T-helper 1 cell (primary cell): ENCODE measurements around the gene MAD1L1.
A peak's percentile ranks its signal among the peaks of the same experiment; 100 is the strongest.
"Not testable (repeated sequence)": the region's sequence is repeated elsewhere in the genome, so short reads cannot be mapped to it uniquely, and the experiment has no call there.

Experiments
- DNase-seq, 5 donors: peaks; one replicate each; pipeline ENCODE4 v3.0.0-alpha.2; 2012 to 2020

The MAD1L1 gene

GRCh38 chr7:2080477-2080876 is 152.3 kb downstream of the MAD1L1 start:
- no peak for DNase-seq

DNA sequence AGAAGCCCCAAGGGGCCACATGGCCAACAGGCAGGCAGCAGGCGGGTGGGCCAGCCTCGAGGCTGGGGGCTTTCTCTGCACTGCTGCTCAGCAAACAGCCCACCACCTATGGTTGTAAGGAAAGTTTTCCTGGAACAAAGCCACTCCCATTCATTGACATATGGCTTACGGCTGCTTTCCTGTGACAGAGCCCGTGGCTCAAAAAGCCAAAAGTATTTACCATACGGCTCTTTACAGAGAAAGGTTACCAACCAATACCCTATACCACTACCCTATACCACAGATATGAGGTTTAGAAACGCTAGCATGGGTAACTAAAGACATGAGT is 152.7 kb downstream of the MAD1L1 start:
- DNase-seq = no peak

- DNase-seq = no peak
These were observed 153.2 kb downstream of the MAD1L1 start for GRCh38 chr7:2079332-2080059.

GRCh38 chr7:2078899-2079298 is 153.8 kb downstream of the MAD1L1 start:
- DNase-seq = no peak

- no peak for DNase-seq
These were observed 156.1 kb downstream of the MAD1L1 start for GRCh38 chr7:2076649-2077064.

DNA sequence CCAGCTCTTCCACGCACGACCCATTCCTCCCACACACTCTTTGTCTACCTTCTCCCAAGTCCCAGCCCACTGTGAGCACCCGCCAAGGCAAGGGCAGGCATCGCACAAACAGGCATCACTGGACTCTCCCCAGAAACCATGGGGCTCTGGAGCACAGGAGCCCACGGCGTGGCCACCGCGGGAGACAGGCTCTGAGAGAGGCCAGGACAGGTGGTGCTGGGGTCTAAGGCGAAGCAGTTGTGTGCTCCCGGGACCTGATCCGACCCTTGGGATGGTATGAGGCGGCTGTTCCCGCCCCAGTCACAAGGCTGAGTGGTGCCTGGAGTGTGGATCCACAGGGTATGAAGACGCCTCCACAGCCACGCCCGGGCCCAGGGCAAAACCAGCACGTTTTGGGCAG is 156.9 kb downstream of the MAD1L1 start:
- no peak for DNase-seq

GRCh38 chr7:2074691-2075090 is 158.1 kb downstream of the MAD1L1 start:
- no peak for DNase-seq

- no peak for DNase-seq
These were observed 159.9 kb downstream of the MAD1L1 start for GRCh38 chr7:2072798-2073197.

DNA sequence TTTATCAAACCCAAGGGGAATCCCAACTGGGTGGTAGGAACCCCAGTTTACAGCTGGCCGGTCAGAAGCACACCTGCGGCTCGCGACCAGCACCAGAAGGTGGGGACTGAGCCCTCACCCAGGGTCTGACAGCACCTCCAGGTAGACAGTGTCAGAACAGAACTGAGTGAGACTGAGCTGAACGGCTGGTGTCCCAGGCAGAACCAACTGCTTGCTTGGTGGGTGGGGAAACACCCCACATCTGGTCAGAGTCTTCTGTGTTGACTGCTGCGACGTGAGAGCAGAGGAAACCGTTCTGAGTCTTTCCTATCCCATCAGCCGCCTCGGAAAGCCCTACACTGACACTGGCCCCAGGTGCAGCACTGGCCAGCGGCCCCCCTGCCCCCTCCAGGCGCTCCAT is 160.7 kb downstream of the MAD1L1 start:
- DNase-seq = no peak

- DNase-seq = no peak
These were observed 161.5 kb downstream of the MAD1L1 start for GRCh38 chr7:2071133-2071832.

- DNase-seq = no peak
These were observed 162.5 kb downstream of the MAD1L1 start for GRCh38 chr7:2070151-2070763.

GRCh38 chr7:2069472-2069860 is 163.3 kb downstream of the MAD1L1 start:
- no peak for DNase-seq

DNA sequence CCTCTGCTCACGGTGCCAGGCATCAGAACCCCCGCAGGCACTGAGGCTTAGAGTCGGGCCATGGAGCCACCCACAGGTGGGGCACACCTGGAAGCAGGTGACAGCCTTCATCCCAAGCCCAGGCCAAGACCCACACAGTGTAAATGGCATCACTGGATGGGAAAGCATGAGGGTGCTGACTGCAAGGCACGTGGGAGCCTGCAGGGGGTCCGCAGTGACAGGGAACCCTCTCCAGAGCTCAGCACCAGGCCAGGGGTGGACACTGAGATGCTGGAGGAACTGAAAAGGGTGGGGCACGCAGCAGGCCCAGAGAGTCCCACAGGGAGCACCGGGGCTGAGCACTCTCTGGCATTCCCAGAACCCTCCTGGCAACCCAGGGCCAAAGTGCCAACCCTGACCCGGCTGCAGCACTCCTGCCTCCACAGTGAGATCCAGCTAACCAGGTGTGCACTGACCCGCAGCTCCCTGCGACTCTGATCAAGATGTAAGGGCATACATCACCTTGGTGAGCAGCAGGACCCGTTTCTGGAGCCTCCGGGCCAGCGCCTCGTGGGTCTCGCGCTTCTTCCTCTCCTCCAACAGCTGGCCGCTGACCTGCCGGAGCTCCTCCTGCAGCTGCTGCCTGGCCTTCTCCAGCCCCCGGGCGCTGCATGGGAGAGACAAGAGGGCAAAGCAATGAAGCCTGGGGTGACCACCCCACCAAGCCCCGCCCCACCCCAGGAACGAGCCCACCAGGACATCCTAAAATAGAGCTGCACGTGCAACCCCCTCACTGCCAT is 163.9 kb downstream of the MAD1L1 start:
- no peak for DNase-seq

DNA sequence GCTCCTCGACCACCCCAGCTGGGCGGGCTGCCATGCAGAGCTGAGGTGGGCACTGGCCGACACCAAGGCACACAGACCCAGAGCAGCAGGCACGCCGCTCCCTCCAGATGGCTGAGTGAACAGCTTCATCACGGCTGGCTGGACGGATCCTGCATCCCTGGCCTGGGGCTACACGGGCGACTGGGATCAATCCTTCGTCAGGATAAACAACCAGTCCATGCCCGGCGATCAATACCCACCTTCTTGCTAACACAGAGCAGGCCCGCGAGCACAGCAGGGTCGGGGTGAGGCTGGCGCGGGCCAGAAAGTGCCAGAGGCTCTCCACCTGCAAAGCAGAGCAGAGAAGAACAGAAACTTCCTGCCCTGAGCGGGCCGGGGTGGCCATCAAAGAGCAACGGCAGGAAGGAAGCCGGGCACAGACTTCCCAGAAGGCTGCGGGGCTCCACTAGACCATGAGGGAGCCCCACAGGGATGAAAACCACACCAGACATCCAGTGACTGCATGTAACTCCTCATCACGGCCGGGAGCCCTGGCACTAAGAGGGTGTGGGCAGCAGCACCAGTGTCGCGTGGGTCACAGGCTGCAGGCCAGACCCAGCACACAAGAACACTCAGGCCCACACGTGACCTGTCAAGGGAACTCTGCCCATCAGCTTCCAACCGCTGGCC is 166.4 kb downstream of the MAD1L1 start:
- peak in 2 of 5 donors; percentile 33 to 34 for DNase-seq

GRCh38 chr7:2065528-2065927 is 167.2 kb downstream of the MAD1L1 start:
- no peak for DNase-seq

- no peak for DNase-seq
These were observed 169.0 kb downstream of the MAD1L1 start for GRCh38 chr7:2063563-2064260.

- no peak for DNase-seq
These were observed 170.1 kb downstream of the MAD1L1 start for GRCh38 chr7:2062648-2063047.

- DNase-seq = no peak
These were observed 172.0 kb downstream of the MAD1L1 start for GRCh38 chr7:2060701-2061100.

DNA sequence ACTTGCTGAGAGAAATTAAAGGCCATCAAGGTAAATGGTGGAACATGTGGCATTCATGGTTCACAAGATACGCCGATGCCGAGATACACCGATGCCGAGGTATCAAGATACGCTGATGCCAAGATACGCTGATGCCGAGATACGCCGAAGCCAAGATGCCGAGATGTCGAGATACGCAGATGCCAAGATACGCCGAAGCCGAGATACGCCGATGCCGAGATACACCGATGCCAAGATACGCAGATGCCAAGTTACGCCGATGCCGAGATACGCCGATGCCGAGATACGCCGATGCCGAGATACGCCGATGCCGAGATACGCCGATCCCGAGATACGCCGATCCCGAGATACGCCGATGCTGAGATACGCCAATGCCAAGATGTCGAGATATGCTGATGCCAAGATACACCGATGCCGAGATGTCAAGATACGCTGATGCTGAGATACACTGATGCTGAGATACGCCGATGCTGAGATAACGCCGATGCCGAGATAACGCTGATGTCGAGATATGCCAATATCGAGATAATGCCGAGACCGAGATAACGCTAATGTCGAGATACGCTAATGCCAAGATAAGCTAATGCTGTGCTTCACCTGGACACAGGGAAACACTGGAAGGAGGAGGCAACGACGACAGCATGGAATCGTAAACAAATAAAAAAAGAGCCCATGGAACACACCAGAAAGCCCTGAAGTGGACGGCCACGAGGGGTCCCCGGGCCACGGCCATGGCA is 172.6 kb downstream of the MAD1L1 start:
- no peak for DNase-seq

GRCh38 chr7:2058246-2058645 is 174.5 kb downstream of the MAD1L1 start:
- DNase-seq = not testable (repeated sequence)

GRCh38 chr7:2055956-2056355 is 176.8 kb downstream of the MAD1L1 start:
- DNase-seq = no peak
